CD14-positive monocyte (primary cell): Measurements from ENCODE around the gene ACO2. TPM values are rescaled to one million over a fixed set of nuclear protein-coding genes. Genes with fewer than 3 reads are reported as not detected.
A peak's percentile ranks its signal among the peaks of the same experiment; 100 is the strongest.

ENCODE experiments used
- DNase-seq, 3 donors: peaks; one replicate each; pipeline ENCODE4 v3.0.0-alpha.2; 2011 to 2022
- H2AFZ ChIP-seq: 2 replicates; pipeline ENCODE4 v1.6.0; 2012; ENCODE audit warnings: mild to moderate bottlenecking, low read depth, low read length, inconsistent platforms; ENCODE audit not compliant: insufficient read depth, poor library complexity, severe bottlenecking
- H3K27ac ChIP-seq, 2 donors: 1 replicate in 1 of 2; 2 replicates in 1 of 2; pipeline ENCODE4 v1.5.1; 2012 to 2013; ENCODE audit warnings: low read length in 2 of 2, control low read depth in 1 of 2, inconsistent platforms in 1 of 2, low read depth in 1 of 2, mild to moderate bottlenecking in 1 of 2
- H3K27me3 ChIP-seq, 2 donors: one replicate each; pipeline versions ENCODE4 v1.6.0 to v1.6.1; 2011 to 2013; ENCODE audit warnings: low read length in 2 of 2; ENCODE audit not compliant: control insufficient read depth in 2 of 2, insufficient read depth in 2 of 2
- H3K36me3 ChIP-seq, 2 donors: replicated peaks in 1 of 2; 1 replicate in 1 of 2; 2 replicates in 1 of 2; pipeline versions ENCODE4 v1.5.1 to v1.6.1; 2012 to 2013; ENCODE audit warnings: low read length in 2 of 2, control low read depth in 1 of 2, inconsistent platforms in 1 of 2, mild to moderate bottlenecking in 1 of 2; ENCODE audit not compliant: insufficient read depth in 2 of 2, control insufficient read depth in 1 of 2
- H3K4me1 ChIP-seq, 2 donors: 1 replicate in 1 of 2; 2 replicates in 1 of 2; pipeline versions ENCODE4 v1.5.1 to v1.6.1; 2012 to 2013; ENCODE audit warnings: low read length in 2 of 2, control low read depth in 1 of 2, inconsistent platforms in 1 of 2, mild to moderate bottlenecking in 1 of 2, moderate library complexity in 1 of 2; ENCODE audit not compliant: insufficient read depth in 2 of 2, control insufficient read depth in 1 of 2
- H3K4me2 ChIP-seq: replicated peaks from 2 replicates; pipeline ENCODE3; 2012; ENCODE audit warnings: low read length, moderate library complexity, mild to moderate bottlenecking; ENCODE audit not compliant: poor library complexity, severe bottlenecking; ENCODE audit errors: extremely low read depth
- H3K4me3 ChIP-seq, 3 experiments: fragments of 200-600 bp in 1 of 3; sonication (generic) in 1 of 3; replicated peaks in 1 of 3; 1 replicate in 2 of 3; 2 replicates in 1 of 3; pipeline ENCODE4 v1.5.1; 2011 to 2013; ENCODE audit warnings: low read length in 3 of 3, mild to moderate bottlenecking in 3 of 3, control low read depth in 2 of 3, low read depth in 2 of 3, inconsistent platforms in 1 of 3, moderate library complexity in 1 of 3
- H3K79me2 ChIP-seq: 2 replicates; pipeline ENCODE4 v1.6.0; 2012; ENCODE audit warnings: mild to moderate bottlenecking, control low read depth, inconsistent platforms, low read length, moderate library complexity; ENCODE audit not compliant: insufficient read depth
- H3K9ac ChIP-seq: 2 replicates; pipeline ENCODE4 v1.6.0; 2017; ENCODE audit warnings: low read length, mild to moderate bottlenecking; ENCODE audit not compliant: insufficient read depth, poor library complexity, severe bottlenecking
- H3K9me3 ChIP-seq, 2 donors: replicated peaks in 1 of 2; 1 replicate in 1 of 2; 2 replicates in 1 of 2; pipeline versions ENCODE4 v1.5.1 to v1.6.1; 2012 to 2013; ENCODE audit warnings: low read length in 2 of 2, control low read depth in 1 of 2; ENCODE audit not compliant: control insufficient read depth in 1 of 2, insufficient read depth in 1 of 2
- H4K20me1 ChIP-seq: 2 replicates; pipeline ENCODE4 v1.6.0; 2012; ENCODE audit warnings: mild to moderate bottlenecking, low read length, control low read depth, moderate library complexity; ENCODE audit not compliant: insufficient read depth
- H3K27ac Mint-ChIP-seq, 7 donors: one replicate each; pipeline ENCODE4 v1.8.0; 2020; ENCODE audit warnings: mild to moderate bottlenecking in 7 of 7, mixed read lengths in 7 of 7, moderate library complexity in 6 of 7, inconsistent platforms in 2 of 7
- H3K27me3 Mint-ChIP-seq, 3 donors: one replicate each; pipeline ENCODE4 v1.8.0; 2021 to 2022; ENCODE audit warnings: low read depth in 3 of 3, mild to moderate bottlenecking in 3 of 3, mixed read lengths in 3 of 3, moderate library complexity in 3 of 3, inconsistent platforms in 1 of 3
- H3K36me3 Mint-ChIP-seq, 2 donors: one replicate each; pipeline ENCODE4 v1.8.0; 2020; ENCODE audit warnings: mixed read lengths in 2 of 2, inconsistent platforms in 1 of 2, mild to moderate bottlenecking in 1 of 2
- H3K4me1 Mint-ChIP-seq: one replicate; pipeline ENCODE4 v1.8.0; 2020; ENCODE audit warnings: mild to moderate bottlenecking, mixed read lengths
- H3K4me3 Mint-ChIP-seq, 2 donors: one replicate each; pipeline ENCODE4 v1.8.0; 2020; ENCODE audit warnings: mild to moderate bottlenecking in 2 of 2, mixed read lengths in 2 of 2, moderate library complexity in 1 of 2
- H3K9me3 Mint-ChIP-seq, 7 donors: one replicate each; pipeline ENCODE4 v1.8.0; 2020 to 2022; ENCODE audit warnings: mixed read lengths in 7 of 7, mild to moderate bottlenecking in 6 of 7, moderate library complexity in 6 of 7, inconsistent platforms in 2 of 7
- WGBS: methylation state at CpG from one replicate; pipeline ENCODE4 v1.1.5; 2013; ENCODE audit warnings: missing lambda C conversion rate; ENCODE audit not compliant: insufficient coverage; 5-methylcytosine and 5-hydroxymethylcytosine counted together
- intact Hi-C, 2 donors: fragments of 100-400 bp; cut with micrococcal nuclease; formaldehyde crosslinking; loops; one replicate each; pipeline versions ENCODE4 v1.15.0 to v1.15.1; 2023
- polyA plus RNA-seq, 3 donors: library from polyadenylated mRNA; depleted of rRNA in 1 of 3; unstranded in 2 of 3; stranded (reverse) in 1 of 3; fragments of 300-500 nt in 2 of 3; fragments of >200 nt in 1 of 3; fragmentation: Illumina TruSeq in 2 of 3; gene quantifications; 1 replicate in 2 of 3; 2 replicates in 1 of 3; pipeline ENCODE4 v1.2.3, GENCODE V29; 2012 to 2021
- TF ChIP-seq, protein P1 (sequence below): fragments of 200-600 bp; IDR thresholded peaks from one replicate; pipeline ENCODE4 v1.8.0; 2022; ENCODE audit warnings: antibody characterized with exemption, mild to moderate bottlenecking

Gene ACO2
- polyA plus RNA-seq, 3 donors = 56.8 to 75.8 (median 64.2) TPM

DNA sequence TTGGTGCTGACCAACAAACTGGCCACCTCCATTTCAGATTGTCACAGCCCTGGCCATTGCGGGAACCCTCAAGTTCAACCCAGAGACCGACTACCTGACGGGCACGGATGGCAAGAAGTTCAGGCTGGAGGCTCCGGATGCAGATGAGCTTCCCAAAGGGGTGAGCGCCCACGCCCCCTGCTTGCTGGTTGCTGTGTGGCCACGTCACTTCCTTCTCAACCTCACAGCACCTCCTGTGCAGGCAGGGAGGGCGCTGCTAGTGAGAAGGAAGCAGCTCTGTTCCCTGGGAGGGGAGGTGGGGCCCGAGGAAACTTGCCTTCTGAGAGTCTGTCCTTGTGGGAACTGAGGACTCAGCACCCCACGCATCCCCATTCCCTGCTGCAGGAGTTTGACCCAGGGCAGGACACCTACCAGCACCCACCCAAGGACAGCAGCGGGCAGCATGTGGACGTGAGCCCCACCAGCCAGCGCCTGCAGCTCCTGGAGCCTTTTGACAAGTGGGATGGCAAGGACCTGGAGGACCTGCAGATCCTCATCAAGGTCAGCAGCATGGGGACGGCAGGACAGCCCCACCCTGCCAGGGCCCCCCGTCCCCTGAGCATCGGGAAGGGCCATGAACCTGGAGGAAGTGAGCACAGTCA is 56.0 kb downstream of the ACO2 start:
- H3K27ac ChIP-seq = peak overlapping the region in 1 of 2 donors; percentile 61
- no peak overlapping the region for H3K4me3 ChIP-seq
- intact Hi-C loops = no loop called here
- Mint-ChIP-seq H3K27ac (peak overlapping the region in 6 of 7 donors; percentile 30 to 86 (median 70)), H3K4me3 (no peak overlapping the region), H3K9me3 (no peaks in the 10 kb centered on the region), H3K4me1 (peaks cover 8% of the 10 kb centered on the region), H3K27me3 (peaks cover 0 to 6% (median 0%) of the 10 kb centered on the region in 3 donors), H3K36me3 (peaks cover 64 to 89% of the 10 kb centered on the region in 2 donors)
- no peak overlapping the region for H2AFZ ChIP-seq
- no peak overlapping the region for H3K4me2 ChIP-seq
- no peaks in the 10 kb centered on the region for H3K79me2 ChIP-seq
- TF ChIP-seq, protein P1, sequence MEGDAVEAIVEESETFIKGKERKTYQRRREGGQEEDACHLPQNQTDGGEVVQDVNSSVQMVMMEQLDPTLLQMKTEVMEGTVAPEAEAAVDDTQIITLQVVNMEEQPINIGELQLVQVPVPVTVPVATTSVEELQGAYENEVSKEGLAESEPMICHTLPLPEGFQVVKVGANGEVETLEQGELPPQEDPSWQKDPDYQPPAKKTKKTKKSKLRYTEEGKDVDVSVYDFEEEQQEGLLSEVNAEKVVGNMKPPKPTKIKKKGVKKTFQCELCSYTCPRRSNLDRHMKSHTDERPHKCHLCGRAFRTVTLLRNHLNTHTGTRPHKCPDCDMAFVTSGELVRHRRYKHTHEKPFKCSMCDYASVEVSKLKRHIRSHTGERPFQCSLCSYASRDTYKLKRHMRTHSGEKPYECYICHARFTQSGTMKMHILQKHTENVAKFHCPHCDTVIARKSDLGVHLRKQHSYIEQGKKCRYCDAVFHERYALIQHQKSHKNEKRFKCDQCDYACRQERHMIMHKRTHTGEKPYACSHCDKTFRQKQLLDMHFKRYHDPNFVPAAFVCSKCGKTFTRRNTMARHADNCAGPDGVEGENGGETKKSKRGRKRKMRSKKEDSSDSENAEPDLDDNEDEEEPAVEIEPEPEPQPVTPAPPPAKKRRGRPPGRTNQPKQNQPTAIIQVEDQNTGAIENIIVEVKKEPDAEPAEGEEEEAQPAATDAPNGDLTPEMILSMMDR = no peak
- DNase-seq = peak in 2 of 3 donors; percentile 5 to 32
- WGBS = 51% methylated on average over 11 of the region's 17 CpGs
- H3K9ac ChIP-seq = peak overlapping the region; percentile 15
- H4K20me1 ChIP-seq = peaks cover 39% of the 10 kb centered on the region
- no peaks in the 10 kb centered on the region for H3K27me3 ChIP-seq
- H3K4me1 ChIP-seq = peaks cover 0 to 9% of the 10 kb centered on the region in 2 donors
- peaks cover 74 to 95% of the 10 kb centered on the region in 2 donors for H3K36me3 ChIP-seq
- H3K9me3 ChIP-seq = no peaks in the 10 kb centered on the region

DNA sequence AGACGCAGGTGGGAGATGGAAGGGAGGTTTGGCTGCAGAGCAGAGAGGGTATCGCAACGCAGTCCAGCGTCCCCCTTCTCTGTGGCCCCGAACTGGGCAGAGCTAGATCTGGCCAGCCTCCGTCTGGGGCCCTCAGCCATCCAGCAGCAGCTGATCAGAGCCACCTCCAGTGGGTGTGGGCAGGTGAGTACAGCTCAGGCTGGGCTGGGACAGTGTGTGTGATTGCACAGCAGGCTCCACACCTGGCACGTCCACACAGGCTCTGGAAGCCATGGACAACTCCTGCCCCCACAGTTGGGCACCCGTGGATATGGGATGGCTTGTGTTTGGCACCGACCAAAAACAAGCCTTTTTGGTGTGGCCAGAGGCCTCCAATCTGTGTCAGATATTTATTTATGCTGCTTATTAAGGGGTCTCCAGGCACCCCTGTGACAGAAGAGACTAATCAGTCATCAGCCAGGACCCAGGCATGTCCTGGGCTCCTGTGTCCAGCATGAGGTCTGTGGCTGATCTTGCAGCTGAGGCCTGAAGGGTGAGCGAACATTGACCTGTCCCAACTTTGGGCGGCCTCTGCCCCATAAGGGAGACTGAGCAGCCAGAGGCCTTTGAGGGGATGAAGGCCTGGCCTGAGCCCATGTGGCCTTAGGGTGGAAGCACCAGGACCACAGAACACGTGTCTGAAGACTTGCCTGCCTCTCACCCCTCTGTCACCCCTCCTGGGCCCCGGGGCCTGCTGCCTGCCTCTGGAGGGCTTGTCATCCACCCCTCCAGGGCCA is 56.7 kb downstream of the ACO2 start:
- DNase-seq = no peak
- H3K79me2 ChIP-seq = no peaks in the 10 kb centered on the region
- 86% methylated on average over 11 of the region's 13 CpGs for WGBS
- H3K27me3 ChIP-seq = no peaks in the 10 kb centered on the region
- H3K4me1 Mint-ChIP-seq = peaks cover 8% of the 10 kb centered on the region
- peaks cover 0 to 6% (median 0%) of the 10 kb centered on the region in 3 donors for H3K27me3 Mint-ChIP-seq
- no peaks in the 10 kb centered on the region for H3K9me3 Mint-ChIP-seq
- H3K4me3 ChIP-seq = no peak overlapping the region
- H3K9ac ChIP-seq = no peak overlapping the region
- peaks cover 62 to 89% of the 10 kb centered on the region in 2 donors for H3K36me3 Mint-ChIP-seq
- peaks cover 45% of the 10 kb centered on the region for H4K20me1 ChIP-seq
- H3K36me3 ChIP-seq = peaks cover 79 to 96% of the 10 kb centered on the region in 2 donors
- peaks cover 0 to 9% of the 10 kb centered on the region in 2 donors for H3K4me1 ChIP-seq
- no peak overlapping the region for H3K4me2 ChIP-seq
- no peak overlapping the region for H2AFZ ChIP-seq
- H3K9me3 ChIP-seq = no peaks in the 10 kb centered on the region
- no peak overlapping the region for H3K4me3 Mint-ChIP-seq
- peak overlapping the region in 6 of 7 donors; percentile 25 to 77 (median 70) for H3K27ac Mint-ChIP-seq
- intact Hi-C loops = no loop called here
- TF ChIP-seq, protein P1 = no peak
- peak overlapping the region in 1 of 2 donors; percentile 61 for H3K27ac ChIP-seq
